ENCODE results near the gene OR2T27.
"Not testable (repeated sequence)": the region's sequence is repeated elsewhere in the genome, so short reads cannot be mapped to it uniquely, and the experiment has no call there.

Gene OR2T27, protein sequence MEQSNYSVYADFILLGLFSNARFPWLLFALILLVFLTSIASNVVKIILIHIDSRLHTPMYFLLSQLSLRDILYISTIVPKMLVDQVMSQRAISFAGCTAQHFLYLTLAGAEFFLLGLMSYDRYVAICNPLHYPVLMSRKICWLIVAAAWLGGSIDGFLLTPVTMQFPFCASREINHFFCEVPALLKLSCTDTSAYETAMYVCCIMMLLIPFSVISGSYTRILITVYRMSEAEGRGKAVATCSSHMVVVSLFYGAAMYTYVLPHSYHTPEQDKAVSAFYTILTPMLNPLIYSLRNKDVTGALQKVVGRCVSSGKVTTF

GRCh38 chr1:248655354-248655753 lies at the start of gene OR2T27:
Gene OR2T27 (minus strand): TSS chr1:248655528. CDS start chr1:248650884, 4,644 bp downstream.
- not testable (repeated sequence) for DNase-seq

DNA sequence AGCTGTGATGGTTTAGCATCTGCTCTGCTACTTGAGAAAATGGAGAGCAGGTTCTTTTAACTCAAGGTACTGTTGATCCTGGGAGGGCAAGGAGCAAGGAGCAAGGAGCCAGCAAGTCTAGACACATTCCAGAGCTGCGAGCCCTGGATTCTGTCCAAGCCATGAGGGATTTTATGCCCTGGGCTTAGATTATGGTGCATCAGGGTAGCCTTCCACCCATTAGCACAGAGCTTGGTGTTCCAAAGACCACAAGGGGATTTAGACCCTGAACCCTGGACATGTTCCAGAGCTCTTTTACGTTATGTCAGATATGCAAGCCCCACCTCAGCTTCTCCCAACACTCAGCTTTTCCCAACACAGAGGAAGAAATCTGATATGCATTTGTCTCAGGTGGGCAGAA lies 49.3 kb upstream of the OR2T27 start:
- no peak for DNase-seq

GRCh38 chr1:248703674-248704073 lies 48.3 kb upstream of the OR2T27 start:
- DNase-seq: no peak

DNA sequence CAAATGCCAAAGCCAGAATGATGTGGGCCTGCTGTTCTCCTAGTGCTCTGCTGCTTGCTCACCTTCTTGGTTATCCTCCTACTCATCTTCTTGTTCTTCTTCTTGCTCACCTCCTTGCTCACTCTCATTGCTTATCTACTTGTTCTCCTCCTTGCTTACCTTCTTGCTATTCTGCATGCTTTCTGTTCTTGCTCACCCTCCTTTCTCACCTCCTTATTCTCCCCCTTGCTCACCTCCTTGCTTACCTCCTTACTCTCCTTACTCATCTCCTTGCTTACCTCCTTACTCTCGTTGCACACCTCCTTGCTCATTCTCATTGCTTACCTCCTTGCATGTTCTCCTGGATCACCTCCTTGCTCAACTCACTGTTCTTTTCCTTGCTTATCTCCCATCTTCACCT lies 47.4 kb upstream of the OR2T27 start, which contains the start of gene OR14I1:
TSS of gene OR14I1 (minus strand) at position 53 of the 400 bp plus-strand sequence.
- no peak for DNase-seq

- DNase-seq: no peak
These were observed 43.8 kb upstream of the OR2T27 start for GRCh38 chr1:248699099-248699498.

DNA sequence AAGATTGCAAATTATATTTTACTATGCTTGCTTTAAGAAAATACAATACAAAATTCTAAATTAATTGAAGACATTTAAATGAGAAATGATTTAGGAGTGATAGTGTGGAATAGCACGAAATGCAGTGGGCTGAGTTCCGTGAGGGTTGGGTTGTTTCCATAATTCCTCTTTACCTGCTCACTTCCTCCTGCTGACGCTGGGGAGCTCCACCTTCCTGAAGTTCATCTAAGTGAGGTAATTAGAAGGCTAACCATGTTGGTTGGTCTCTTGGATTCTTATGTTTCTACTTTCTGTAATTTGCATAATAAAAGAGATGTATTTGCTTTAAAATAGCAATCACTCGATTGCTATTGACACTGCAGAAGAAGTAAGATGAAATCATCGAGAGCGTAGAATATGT lies 42.6 kb upstream of the OR2T27 start:
- no peak for DNase-seq

- DNase-seq: no peak
These were observed 41.4 kb upstream of the OR2T27 start for GRCh38 chr1:248696774-248697173.

GRCh38 chr1:248696261-248696660 lies 40.9 kb upstream of the OR2T27 start:
- DNase-seq: no peak

- DNase-seq: no peak
These were observed 40.3 kb upstream of the OR2T27 start for GRCh38 chr1:248695451-248696132.

DNA sequence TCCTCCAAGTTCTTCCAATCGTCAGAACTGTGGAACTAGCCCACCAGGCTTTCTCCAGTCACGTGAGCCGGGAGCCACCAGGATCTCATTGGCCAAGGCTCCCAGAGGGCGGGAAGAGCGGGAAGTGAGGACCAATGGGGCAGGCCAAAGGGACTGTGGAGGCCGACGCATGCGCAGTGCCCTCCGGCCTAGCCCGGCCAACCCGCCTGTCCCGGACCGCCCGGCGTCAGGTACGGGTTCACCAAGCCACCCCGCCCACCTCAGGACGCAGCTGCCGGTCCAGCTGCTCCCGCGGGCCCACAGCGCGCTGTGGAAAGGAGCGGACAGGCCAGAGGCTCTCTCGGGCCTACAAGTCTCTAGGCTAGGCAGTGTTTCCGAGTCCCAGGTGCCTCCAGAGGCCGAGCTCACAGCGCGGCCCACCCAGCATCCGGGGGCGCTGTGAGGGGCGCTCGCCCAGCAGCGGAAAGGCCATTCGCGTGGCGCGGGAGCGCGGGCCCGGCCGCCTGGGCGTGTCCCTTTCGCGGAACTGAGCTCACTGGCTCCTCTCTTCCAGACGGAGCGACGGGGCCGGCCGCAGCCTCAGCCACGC lies 36.3 kb upstream of the OR2T27 start:
- DNase-seq: no peak

- no peak for DNase-seq
These were observed 33.4 kb upstream of the OR2T27 start for GRCh38 chr1:248688527-248689298.

- DNase-seq: no peak
These were observed 31.5 kb upstream of the OR2T27 start for GRCh38 chr1:248686815-248687214.

DNA sequence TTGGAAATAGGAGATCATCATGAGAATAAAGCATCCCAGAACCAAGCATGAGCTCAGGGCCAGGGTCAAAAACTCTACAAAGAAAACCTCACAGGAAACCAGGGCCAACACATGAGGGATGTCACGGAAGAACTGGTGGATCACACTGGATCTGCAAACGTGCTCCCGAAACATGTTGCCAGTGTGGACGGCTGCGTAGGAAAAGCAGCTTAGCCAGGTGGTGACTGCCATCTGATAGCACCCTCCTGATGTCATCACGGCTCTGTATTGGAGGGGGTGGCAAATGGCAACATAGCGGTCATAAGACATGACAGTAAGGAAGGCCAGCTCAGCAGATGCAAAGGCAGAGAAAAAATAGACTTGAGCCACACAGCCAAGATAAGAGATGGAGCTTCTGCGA lies 26.3 kb upstream of the OR2T27 start:
- DNase-seq: no peak

GRCh38 chr1:248670003-248670402 lies 14.7 kb upstream of the OR2T27 start:
- DNase-seq: no peak

DNA sequence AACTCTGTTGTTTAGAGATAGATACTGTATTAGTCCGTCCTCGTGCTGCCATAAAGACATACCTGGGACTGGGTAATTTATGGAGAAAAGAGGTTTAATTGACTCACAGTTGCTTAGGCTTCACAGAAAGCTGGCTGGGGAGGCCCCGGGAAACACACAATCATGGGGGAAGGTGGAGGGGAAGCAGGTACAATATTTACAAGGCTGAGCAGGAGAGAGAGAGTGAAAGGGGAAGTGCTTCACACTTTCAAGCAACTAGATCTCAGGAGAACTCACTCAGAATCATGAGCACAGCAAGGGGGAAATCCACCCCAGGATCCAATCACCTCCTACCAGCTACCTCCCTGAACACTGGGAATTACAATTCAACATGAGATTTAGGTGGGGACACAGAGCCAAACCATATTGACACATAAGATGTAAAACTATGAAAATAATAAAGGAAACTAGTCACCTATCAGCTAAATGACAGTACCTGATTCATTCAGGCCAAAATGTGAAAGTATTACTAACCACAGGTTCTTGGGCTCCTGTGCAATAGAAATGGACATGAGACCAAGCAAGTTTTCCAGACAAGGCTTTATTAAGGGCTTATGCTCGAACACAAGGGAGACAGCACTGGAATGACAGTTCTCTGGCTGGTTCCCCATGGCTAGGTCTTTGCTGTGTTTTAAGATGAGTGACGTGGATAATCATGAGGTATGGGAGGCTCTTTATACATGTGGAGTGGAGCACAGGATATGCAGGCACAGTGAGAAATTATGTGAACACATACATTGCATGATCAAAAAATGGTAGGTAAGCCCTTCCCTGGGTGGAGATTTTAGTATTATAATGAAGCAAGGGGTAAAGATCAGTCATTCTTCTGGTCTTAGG lies 8.4 kb upstream of the OR2T27 start:
- DNase-seq: not testable (repeated sequence)

DNA sequence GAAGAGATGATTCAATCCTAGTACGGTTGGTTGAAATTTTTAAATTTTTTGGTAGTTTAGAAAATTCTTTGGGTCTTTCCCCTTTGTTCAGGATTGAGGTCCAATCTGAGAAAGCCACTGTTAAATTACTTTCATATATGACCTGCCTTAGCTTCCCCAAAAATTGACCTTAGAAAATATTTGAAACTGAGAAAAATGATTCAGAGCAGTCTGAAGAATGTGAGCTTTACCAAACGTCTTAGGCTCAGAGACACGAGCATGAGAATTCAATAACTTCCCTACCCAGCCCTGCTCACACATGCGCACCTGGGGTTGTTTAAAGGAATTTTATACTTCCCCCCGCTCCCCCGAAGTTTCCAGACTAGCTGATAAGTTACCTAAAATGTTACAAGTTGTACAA lies 1.5 kb upstream of the OR2T27 start:
- DNase-seq: not testable (repeated sequence)

DNA sequence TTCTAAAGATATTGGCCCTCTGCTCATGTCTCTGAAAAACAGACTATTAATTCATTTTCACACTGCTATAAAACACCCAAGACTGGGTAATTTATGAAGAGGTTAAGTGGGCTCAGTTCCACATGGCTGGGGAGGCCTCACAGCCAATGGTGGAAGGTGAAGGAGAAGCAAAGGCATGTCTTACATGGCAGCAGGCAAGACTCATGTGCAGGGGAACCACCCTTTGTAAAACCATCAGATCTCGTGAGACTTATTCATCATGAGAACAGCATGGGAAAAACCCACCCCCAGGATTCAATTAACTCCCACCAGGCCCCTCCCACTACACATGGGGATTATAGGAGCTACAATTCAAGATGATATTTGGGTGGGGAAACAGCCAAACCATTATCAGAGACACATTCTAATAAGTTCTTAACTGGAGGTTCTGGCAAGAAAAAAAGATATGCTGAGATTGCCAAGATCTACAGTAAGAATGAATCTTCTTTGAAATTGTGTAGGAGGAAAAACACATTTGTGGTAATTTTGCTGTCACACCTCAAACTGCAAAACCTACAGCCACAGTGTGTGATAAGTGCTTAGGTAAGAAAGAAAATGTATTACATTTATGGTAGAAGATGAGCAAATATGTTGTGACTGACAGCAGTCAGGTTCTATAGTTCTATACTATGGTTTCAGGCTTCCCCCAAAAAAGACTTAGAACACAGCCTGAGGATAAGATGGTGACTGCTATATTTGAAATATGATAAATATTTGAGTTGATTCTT lies 6.4 kb downstream of the OR2T27 start:
- DNase-seq: not testable (repeated sequence)

DNA sequence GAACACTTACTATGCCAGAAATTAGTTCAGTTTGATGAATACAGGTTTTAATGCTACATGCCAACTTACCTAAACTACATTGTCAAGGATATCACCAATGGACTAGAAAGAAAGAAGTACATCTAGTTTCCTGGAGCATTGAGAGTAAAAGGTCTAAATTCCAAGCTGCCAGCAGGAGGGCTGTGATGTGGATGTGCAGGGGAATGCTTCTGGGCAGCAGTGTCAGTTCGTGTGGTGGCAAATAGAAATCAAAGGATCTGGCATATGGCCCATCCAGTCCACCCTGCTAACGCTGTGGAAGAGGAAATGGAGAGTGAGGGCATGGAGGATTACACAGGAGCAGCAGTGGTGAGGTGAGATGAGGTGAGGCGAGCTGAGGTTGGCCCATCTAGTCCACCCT lies 10.2 kb downstream of the OR2T27 start, which contains the start of gene OR2T35:
TSS of gene OR2T35 (minus strand) at position 101 of the 400 bp plus-strand sequence. CDS start 6,020 bp downstream, outside the sequence.
- not testable (repeated sequence) for DNase-seq

GRCh38 chr1:248642971-248643651 lies 12.2 kb downstream of the OR2T27 start:
- DNase-seq: not testable (repeated sequence)

GRCh38 chr1:248641583-248641982 lies 13.7 kb downstream of the OR2T27 start:
- DNase-seq: not testable (repeated sequence)

DNA sequence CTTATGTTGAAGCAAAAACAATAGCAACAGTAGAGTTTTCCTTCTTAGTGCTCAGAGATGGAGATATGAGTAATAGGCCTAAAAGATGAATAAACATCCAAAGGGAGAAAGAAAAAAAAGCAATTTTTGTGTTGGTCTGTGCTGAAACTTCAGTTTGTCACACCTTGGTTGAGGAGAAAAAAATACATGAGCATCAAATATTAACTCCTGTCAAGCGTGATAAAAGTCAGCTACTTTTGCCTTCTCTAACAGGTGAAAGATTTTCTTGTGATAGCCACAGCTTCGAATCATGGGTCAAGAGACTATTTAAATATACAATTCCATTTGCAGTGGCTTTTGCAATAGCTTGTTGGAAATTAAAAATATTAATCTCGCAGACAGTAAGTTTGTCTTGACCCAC lies 14.4 kb downstream of the OR2T27 start:
- DNase-seq: not testable (repeated sequence)

Data from NCI-H2107 (cell line).